WTC11 (cell line): Measurements from ENCODE around the gene NECTIN2. TPM values are rescaled to one million over a fixed set of nuclear protein-coding genes. Genes with fewer than 3 reads are reported as not detected.

ENCODE experiments used
- ATAC-seq: fragments of 200-7000 bp; cut with Tn5 transposase; 2 replicates; pipeline ENCODE4 v1.10.0; 2021; ENCODE audit warnings: mild to moderate bottlenecking, moderate library complexity
- CTCF ChIA-PET: fragments of 300-600 bp; sonication (Branson Sonifier 250); formaldehyde crosslinking; loops from one replicate; lab custom pipeline; 2021; ENCODE audit warnings: antibody characterized with exemption; lab: Charles Lee
- POLR2A ChIA-PET: fragments of 350-600 bp; sonication (Branson Sonifier 250); formaldehyde crosslinking; loops from one replicate; lab custom pipeline; 2021; ENCODE audit warnings: antibody characterized with exemption; lab: Charles Lee
- DNase-seq: peaks from one replicate; pipeline ENCODE4 v3.0.0; 2021; ENCODE audit warnings: low spot score
- H3K27ac Mint-ChIP-seq: 2 replicates; pipeline ENCODE4 v1.8.0; 2021; ENCODE audit warnings: mixed read lengths
- H3K27me3 Mint-ChIP-seq: 2 replicates; pipeline ENCODE4 v1.8.0; 2021; ENCODE audit warnings: low read depth, mild to moderate bottlenecking, moderate library complexity, mixed read lengths
- H3K36me3 Mint-ChIP-seq: 2 replicates; pipeline ENCODE4 v1.8.0; 2021; ENCODE audit warnings: mixed read lengths
- H3K4me1 Mint-ChIP-seq: 2 replicates; pipeline ENCODE4 v1.8.0; 2022; ENCODE audit warnings: mixed read lengths
- H3K4me3 Mint-ChIP-seq: 2 replicates; pipeline ENCODE4 v1.8.0; 2021; ENCODE audit warnings: mild to moderate bottlenecking, moderate library complexity, mixed read lengths
- H3K9me3 Mint-ChIP-seq: 2 replicates; pipeline ENCODE4 v1.8.0; 2021; ENCODE audit warnings: mixed read lengths
- CBFB ChIP-seq: sonication (generic); formaldehyde crosslinking; IDR thresholded peaks from 2 replicates; pipeline ENCODE4 v1.8.1; 2022; ENCODE audit warnings: mild to moderate bottlenecking, low read depth, missing genetic modification reagents
- CTCF ChIP-seq: fragments of 200-600 bp; IDR thresholded peaks from 2 replicates; pipeline ENCODE4 v1.8.0; 2022; ENCODE audit warnings: antibody characterized with exemption
- ERG ChIP-seq: fragments of 250-450 bp; sonication (Bioruptor Pico); IDR thresholded peaks from 2 replicates; pipeline ENCODE4 v1.8.0; 2021; ENCODE audit warnings: mild to moderate bottlenecking
- FOXJ3 ChIP-seq: sonication (generic); formaldehyde crosslinking; IDR thresholded peaks from 2 replicates; pipeline ENCODE4 v1.9.0; 2021; ENCODE audit warnings: missing genetic modification reagents, mild to moderate bottlenecking, borderline replicate concordance
- HMGA2 ChIP-seq: fragments of 250-450 bp; sonication (Bioruptor Pico); IDR thresholded peaks from 2 replicates; pipeline ENCODE4 v1.4.0; 2021; ENCODE audit warnings: mild to moderate bottlenecking, moderate library complexity
- IRF1 ChIP-seq: sonication (generic); formaldehyde crosslinking; IDR thresholded peaks from 2 replicates; pipeline ENCODE4 v1.8.0; 2023; ENCODE audit warnings: missing genetic modification reagents
- MXD4 ChIP-seq: fragments of 250-450 bp; sonication (Bioruptor Pico); IDR thresholded peaks from 2 replicates; pipeline ENCODE4 v1.8.0; 2021; ENCODE audit warnings: mild to moderate bottlenecking, moderate library complexity, borderline replicate concordance
- NFYB ChIP-seq: sonication (generic); formaldehyde crosslinking; conservative IDR thresholded peaks from 2 replicates; pipeline ENCODE4 v1.8.0; 2022; ENCODE audit warnings: low read depth, missing genetic modification reagents
- NR1H2 ChIP-seq: sonication (generic); formaldehyde crosslinking; IDR thresholded peaks from 2 replicates; pipeline ENCODE4 v1.9.0; 2021; ENCODE audit warnings: mild to moderate bottlenecking, moderate library complexity, missing genetic modification reagents
- NR3C1 ChIP-seq: sonication (generic); formaldehyde crosslinking; conservative IDR thresholded peaks from 2 replicates; pipeline ENCODE4 v1.8.1; 2023; ENCODE audit warnings: low read depth, mild to moderate bottlenecking, missing genetic modification reagents
- STAT6 ChIP-seq: sonication (generic); formaldehyde crosslinking; conservative IDR thresholded peaks from 2 replicates; pipeline ENCODE4 v1.8.1; 2023; ENCODE audit warnings: mild to moderate bottlenecking, low read depth, missing genetic modification reagents, moderate library complexity
- ZNF416 ChIP-seq: fragments of 250-450 bp; sonication (Bioruptor Pico); IDR thresholded peaks from 2 replicates; pipeline ENCODE4 v1.9.0; 2021; ENCODE audit warnings: mild to moderate bottlenecking, inconsistent platforms
- total RNA-seq: library from RNA; stranded (reverse); gene quantifications from 3 replicates; pipeline ENCODE4 v1.2.3, GENCODE V29; 2021
- TF ChIP-seq, protein P1 (sequence below): sonication (generic); formaldehyde crosslinking; IDR thresholded peaks from 2 replicates; pipeline ENCODE4 v1.8.1; 2023; ENCODE audit warnings: mild to moderate bottlenecking, moderate library complexity, missing genetic modification reagents

The NECTIN2 gene
- total RNA-seq, 1 experiment from 2014 or later = 170 TPM

GRCh38 chr19:44869733-44870470 is 23.8 kb downstream of the NECTIN2 start:
- ATAC-seq (no peak), DNase-seq (no peak)
- TF ChIP-seq CBFB (CRISPR knock-in tag) = no peak
- TF ChIP-seq CTCF = no peak
- TF ChIP-seq NR1H2 (CRISPR knock-in tag) = no peak
- no peak for TF ChIP-seq IRF1 (CRISPR knock-in tag)
- TF ChIP-seq NR3C1 = no peak
- no peak for TF ChIP-seq ZNF416 (CRISPR knock-in tag)
- TF ChIP-seq, protein P1, sequence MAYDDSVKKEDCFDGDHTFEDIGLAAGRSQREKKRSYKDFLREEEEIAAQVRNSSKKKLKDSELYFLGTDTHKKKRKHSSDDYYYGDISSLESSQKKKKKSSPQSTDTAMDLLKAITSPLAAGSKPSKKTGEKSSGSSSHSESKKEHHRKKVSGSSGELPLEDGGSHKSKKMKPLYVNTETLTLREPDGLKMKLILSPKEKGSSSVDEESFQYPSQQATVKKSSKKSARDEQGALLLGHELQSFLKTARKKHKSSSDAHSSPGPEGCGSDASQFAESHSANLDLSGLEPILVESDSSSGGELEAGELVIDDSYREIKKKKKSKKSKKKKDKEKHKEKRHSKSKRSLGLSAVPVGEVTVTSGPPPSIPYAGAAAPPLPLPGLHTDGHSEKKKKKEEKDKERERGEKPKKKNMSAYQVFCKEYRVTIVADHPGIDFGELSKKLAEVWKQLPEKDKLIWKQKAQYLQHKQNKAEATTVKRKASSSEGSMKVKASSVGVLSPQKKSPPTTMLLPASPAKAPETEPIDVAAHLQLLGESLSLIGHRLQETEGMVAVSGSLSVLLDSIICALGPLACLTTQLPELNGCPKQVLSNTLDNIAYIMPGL = no peak
- TF ChIP-seq STAT6 (CRISPR knock-in tag) = no peak
- TF ChIP-seq NFYB (CRISPR knock-in tag) = no peak
- ChIA-PET POLR2A (no interaction called here), CTCF (interaction anchor here (0.8 kb wide), 1 partner anchor 146 kb away, joined by 3 read pairs; no protein-coding TSS in a partner anchor)
- H3K27me3 Mint-ChIP-seq = no peaks in the 10 kb centered on the region
- H3K36me3 Mint-ChIP-seq = peaks cover 68% of the 10 kb centered on the region
- no peaks in the 10 kb centered on the region for H3K9me3 Mint-ChIP-seq
- H3K4me1 Mint-ChIP-seq = no peaks in the 10 kb centered on the region
- H3K27ac Mint-ChIP-seq = peak overlapping the region; percentile 45; the same call in 1 of the 2 replicates
- H3K4me3 Mint-ChIP-seq = no peak overlapping the region

DNA sequence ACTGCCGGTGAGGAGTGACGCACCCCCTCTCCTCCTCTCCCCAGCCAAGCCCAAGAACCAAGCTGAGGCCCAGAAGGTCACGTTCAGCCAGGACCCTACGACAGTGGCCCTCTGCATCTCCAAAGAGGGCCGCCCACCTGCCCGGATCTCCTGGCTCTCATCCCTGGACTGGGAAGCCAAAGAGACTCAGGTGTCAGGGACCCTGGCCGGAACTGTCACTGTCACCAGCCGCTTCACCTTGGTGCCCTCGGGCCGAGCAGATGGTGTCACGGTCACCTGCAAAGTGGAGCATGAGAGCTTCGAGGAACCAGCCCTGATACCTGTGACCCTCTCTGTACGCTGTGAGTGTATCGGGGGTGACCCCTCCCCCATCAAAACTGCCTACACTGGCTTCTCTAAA is 25.7 kb downstream of the NECTIN2 start:
- no peak for TF ChIP-seq FOXJ3 (CRISPR knock-in tag)
- TF ChIP-seq ERG (CRISPR knock-in tag) = no peak
- TF ChIP-seq MXD4 = no peak
- DNase-seq (no peak), ATAC-seq (no peak)
- Mint-ChIP-seq H3K27me3 (no peaks in the 10 kb centered on the region), H3K9me3 (no peaks in the 10 kb centered on the region), H3K27ac (no peak overlapping the region), H3K4me3 (no peak overlapping the region), H3K4me1 (peaks cover 8% of the 10 kb centered on the region), H3K36me3 (peaks cover 71% of the 10 kb centered on the region)
- POLR2A ChIA-PET = interaction anchor here (0.6 kb wide), 1 partner anchor 11 kb away, joined by 3 read pairs; no protein-coding TSS in a partner anchor
- CTCF ChIA-PET = no interaction called here

GRCh38 chr19:44872661-44873060 is 26.6 kb downstream of the NECTIN2 start:
- no peak for ATAC-seq
- Mint-ChIP-seq H3K27me3 (no peaks in the 10 kb centered on the region), H3K4me1 (peaks cover 14% of the 10 kb centered on the region), H3K27ac (no peak overlapping the region), H3K4me3 (no peak overlapping the region), H3K36me3 (peaks cover 64% of the 10 kb centered on the region), H3K9me3 (no peaks in the 10 kb centered on the region)
- no peak for TF ChIP-seq MXD4
- peak; percentile 98 for TF ChIP-seq HMGA2 (CRISPR knock-in tag)
- ChIA-PET POLR2A (no interaction called here), CTCF (no interaction called here)
- DNase-seq = no peak
